Measurements from ENCODE around the gene GPR78.

GPR78 gene, protein sequence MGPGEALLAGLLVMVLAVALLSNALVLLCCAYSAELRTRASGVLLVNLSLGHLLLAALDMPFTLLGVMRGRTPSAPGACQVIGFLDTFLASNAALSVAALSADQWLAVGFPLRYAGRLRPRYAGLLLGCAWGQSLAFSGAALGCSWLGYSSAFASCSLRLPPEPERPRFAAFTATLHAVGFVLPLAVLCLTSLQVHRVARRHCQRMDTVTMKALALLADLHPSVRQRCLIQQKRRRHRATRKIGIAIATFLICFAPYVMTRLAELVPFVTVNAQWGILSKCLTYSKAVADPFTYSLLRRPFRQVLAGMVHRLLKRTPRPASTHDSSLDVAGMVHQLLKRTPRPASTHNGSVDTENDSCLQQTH

DNA sequence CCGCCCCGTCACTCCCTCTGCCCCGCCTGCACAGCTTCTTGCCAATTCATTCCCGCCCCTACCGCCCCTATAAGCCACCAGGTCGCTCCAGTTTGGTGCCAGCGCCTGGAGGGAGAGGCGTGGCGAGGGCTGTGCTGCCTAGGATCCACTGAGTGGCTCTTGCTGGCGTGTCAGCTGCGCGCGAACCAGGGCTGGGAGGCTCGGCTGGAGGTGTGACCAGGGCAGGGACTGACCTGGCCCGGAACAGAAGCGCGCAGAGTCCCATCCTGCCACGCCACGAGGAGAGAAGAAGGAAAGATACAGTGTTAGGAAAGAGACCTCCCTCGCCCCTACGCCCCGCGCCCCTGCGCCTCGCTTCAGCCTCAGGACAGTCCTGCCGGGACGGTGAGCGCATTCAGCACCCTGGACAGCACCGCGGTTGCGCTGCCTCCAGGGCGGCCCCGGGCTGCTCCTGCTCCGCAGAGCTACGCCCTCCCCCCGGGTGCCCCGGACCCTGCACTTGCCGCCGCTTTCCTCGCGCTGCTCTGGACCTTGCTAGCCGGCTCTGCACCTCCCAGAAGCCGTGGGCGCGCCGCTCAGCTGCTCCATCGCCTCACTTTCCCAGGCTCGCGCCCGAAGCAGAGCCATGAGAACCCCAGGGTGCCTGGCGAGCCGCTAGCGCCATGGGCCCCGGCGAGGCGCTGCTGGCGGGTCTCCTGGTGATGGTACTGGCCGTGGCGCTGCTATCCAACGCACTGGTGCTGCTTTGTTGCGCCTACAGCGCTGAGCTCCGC lies at the start of gene GPR78:
GPR78 (plus strand) TSS at position 72 of the 773 bp plus-strand sequence; CDS start at position 663, 591 bp downstream.
- DNase-seq: peak; percentile 30 to 48

DNA sequence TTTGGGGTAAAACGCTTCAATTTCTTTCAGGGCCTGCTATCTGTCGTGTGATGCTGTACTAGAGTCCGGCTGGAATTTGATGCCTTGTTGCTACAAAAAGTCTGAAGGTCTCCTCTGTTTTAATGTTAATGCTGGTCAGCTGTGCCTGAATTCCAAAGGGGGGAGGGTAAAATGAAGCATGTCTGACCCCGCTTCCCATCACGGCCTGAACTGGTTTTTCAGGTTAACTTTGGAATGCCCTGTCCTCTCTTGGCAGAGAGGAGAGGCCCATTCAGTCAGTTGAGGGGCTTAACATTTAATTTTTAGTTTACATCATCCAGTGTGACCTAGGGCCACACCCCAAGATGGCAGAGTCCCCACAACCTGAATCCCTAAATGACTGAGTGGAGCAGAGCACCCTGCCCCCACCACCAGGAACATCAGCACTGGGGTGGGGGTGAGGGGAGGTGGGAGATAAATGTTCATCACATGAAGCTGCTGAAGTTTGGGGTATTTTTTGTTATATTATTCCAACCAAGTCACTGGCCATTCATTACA lies 47.9 kb upstream of the GPR78 start:
- DNase-seq: no peak

DNA sequence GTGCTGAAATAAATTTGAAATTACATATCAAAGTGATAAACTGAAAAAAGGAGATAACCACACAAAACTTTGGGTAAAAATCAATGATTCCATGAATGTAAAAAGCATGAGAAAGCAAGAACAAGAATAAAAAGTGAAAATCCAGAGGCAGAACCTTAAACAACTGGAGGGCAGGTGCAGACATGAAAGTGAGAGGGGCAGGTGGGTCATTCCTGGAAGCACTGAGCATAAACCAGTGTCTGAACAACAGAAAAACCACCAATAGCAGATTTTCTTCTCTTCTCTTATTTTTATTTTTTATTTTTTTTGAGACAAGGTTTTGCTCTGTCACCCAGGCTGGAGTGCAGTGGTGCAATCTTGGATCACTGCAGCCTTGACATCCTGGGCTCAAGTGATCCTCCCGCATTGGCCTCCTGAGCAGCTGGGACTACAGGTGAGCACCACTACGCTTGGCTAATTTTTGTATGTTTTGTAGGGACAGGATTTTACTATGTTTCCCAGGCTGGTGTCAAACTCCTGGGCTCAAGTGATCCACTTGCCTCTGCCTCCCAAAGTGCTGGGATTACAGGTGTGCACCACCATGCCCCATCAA lies 46.8 kb upstream of the GPR78 start:
- DNase-seq: no peak

DNA sequence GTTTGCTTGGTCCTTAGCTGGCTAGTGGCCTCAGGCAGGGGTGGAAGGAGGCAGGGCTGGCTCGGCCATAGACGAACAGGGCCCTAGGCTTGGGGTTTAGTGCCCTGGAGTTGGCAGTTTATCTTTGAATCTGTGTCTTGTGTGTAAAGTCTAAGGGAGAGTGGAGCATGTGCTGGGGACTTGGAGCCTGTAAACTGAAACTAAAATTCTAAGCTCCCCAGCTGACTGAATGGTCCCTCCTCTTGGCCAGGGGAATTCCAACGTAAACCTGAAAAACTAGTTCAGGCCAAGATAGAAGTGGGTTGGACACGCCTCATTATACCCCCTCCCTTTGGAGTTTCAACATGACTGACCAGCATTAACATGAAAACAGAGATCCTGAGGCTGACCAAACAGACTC lies 46.1 kb upstream of the GPR78 start:
- DNase-seq: no peak

DNA sequence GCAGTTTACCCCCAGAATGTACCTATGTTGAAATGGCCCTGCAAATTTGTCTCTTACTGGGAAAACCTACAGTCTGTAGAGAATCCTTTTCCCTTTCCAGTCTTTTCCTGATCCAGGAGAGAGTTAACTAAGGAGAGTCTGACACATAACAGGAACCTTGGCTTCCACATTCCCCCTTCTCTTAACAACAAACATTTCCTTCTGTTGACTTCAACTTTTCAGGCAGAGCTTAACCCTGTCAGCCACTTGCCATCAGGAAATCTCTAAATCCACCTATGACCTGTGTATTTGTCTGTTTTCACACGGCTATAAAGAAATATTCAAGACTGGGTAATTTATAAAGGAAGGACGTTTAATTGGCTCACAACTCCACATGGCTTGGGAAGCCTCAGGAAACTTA lies 45.6 kb upstream of the GPR78 start:
- no peak for DNase-seq

DNA sequence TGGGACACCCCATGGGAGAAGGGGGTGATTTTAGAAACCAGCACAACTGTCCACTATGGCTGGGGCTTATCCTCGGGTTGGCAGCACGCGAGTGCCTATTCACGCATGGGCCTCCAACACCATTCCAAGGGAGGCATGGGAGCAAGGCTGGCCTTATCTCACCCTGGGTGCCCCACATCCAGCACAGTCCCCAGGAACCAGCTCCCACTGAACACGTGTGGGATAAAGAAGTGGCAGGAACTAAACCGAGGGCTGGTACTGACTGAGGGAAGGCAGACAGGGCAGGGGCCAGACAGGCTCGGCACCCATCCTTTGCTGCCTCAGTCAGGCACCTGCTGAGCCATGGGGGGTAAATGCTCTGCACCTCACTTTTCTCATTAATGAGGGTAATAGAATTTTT lies 43.7 kb upstream of the GPR78 start:
- DNase-seq: no peak

DNA sequence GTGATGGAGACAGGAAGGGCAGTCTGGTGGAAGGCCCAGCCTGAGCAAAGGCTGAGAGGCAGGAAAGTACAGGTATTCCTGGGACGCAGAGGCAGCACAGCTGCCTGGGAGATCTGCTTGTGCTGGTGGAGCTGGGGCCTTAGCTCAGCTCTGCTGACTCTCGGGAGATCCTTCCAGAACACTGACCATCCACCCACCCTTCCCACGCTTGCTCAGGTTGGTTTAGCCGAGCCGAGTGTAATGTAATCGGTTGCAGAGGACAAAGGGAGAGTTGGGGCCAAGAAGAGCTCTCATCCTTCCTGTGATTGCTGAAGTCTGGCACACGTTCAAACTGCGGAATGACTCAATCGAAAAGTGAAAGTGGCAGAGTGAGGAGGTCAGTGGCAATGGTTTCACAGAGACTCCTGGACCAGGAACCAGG lies 43.1 kb upstream of the GPR78 start:
- DNase-seq: no peak

DNA sequence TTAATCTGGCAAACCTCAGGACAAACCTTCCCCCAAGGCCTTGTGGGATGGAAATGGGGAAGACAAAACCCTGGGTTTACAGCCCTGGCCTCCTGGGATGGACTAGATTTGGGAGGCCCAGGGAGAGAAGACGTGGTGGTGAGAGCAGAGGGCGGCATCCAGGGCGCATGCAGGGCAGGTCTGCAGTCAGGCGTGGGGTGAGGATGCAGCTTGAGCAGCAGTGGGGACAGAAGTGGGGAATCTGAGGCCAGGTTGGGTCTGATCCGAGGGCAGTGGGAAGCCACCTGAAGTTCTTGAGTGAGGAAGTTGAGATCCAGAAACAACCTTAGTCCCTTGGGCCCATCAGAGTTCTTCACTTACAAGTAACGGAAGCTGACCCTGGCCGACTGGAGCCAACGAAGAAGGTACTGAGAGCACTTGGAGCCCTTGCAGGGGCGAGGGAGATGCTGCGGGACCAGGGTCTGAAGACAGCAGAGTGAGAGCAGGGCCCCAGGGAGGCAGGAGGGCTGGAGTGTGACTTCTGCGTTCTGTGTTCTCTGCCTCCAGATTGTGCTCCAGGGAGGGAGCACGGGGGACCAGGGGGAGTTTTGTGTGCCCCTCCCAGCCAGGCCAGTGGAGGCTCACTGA lies 42.0 kb upstream of the GPR78 start:
- no peak for DNase-seq

DNA sequence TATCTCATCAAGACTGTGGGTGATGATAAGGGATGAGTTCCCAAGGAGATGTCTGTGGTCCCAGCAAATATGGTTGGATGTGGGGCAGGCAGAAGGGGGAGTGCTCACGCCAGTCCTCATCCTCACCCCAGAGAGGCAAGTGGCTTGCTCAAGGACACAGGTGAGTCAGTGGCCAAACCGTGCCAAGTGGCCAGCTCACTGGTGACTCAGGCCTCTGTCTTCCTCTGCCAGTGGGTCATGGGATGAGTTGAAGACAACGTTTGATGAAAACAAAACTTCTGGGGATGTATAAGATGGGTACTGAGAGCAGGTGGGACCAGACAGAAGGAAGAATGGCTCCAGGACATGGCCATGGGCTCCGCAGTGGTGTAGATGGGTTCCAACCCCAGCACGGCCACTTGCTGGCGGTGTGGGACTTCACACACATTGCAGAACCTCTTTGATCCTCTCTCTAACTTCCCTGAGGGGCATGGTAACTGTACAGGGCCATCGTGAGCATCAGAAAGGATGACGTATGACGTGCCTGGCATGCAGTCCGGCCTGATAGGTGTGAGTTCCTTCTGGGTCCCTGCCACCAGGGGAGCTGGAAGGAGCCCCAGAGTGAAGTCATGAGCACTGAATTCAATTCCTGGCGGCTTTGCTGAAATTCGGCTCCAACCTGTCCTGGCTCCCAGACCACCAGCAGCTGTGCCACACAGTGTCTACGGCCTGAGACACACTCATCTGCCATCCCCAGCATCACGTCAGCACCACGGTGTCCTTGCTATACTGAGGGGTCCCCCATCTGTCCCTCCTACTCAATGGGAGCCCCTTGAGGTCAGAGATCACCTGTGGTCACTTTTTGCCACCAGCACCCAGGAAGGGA lies 41.3 kb upstream of the GPR78 start:
- no peak for DNase-seq

DNA sequence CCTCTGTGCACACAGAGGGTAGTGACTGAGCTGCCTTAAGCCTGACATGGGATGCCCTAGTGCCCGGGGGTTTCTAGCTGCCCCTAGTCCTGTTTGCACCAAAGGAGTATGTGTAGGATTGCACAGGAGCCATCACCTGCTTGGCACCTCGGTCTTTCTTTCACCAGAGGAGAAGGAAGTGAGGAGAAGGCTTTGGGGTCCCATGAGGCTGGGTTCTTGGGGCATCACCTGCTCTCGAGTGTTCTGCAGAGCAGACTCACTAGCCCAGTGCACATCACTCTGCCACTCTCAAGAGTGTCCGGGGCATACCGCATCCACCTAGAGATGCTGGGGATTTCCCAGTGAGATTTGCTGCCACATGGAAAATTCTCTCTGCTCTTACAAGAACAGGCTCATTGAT lies 40.5 kb upstream of the GPR78 start:
- DNase-seq: no peak

DNA sequence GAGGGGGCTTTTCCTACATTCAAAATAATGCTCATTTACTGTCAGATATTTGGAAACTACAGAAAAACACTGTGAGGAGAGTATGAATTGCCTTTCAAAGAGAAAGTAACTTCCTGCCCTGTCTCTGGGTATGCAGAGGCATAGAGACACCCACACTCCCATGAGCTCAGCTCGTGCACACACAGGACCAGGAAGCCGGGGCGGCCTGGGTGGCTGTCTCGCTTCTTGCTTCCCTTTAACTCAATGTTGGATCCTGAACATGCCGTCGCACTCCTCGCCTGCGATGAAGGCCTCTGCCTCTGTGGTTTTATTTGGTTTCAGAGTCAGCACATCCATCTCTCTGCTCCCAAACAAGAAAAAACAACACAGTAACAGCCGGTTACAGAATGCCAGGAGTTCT lies 40.1 kb upstream of the GPR78 start:
- peak in 1 of 2 donors; percentile 8 for DNase-seq

DNA sequence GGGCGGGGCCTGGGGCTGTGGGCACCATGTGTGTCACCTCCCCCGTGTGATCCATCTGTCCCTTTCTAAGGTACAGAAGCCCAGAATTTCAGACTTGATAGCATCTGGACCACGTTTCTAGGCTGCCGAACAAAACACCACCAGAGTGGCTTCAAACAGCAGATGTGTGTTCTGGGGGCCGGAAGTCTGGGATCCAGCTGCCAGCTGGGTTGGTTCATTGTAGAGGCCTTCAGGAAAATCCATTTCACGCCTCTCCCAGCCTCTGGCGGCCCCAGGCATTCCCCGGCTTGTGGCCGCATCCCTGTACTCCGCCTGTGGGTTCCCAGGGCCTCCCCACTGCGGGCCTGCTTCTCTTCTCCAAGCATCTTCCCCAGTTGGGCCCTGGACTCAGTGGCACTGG lies 39.6 kb upstream of the GPR78 start:
- no peak for DNase-seq

DNA sequence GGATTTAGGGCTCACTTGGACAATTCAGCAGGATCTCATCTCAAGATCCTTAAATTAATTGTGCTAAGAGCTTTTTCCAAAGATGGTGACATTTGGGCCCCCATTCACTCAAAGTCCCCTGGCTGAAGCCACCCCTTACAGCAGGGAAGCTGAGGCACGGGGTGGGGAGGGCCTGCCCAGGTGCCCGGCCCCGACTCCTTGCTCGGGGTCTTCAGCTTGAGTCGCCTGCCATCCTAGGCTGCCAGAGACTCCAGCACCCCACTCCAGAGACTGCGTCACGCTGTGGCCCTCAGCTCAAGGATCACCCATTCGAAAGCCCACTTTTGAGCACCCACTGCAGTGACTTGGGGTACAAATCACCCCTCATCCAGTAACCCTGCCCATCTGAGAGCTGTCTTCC lies 39.2 kb upstream of the GPR78 start:
- no peak for DNase-seq

DNA sequence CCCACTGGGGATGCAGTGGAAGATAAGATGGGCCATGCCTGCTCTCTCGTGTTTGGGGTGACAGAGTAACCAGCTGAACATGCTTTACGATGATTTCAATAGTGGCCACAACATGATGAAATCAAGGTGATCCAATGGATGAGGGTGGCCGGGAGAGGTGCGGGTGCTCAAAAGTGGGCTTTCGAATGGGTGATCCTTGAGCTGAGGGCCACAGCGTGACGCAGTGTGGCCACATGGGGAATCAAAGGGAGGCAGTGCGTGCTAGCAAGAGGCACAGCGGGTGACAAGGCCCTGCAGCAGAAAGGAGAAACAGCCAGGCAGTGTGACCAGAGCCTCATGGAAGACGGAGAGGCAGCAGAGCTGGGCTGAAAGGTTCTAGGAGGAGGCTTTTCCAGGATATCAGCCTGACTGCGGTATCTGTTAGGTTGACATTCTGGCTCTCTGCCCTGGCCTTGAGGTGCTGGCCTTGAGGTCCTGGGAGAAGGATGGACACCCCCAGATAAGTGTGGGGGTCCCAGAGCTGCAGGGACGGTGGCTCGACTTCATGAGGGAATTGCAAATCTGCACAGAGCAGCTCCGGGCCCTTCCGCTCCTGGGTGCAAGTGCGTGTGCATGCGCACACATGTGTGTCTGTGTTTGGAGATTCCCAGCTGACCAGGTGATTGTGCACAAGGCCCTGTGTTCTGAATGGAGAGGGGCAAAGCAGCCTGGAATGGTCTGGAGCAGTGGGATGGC lies 38.0 kb upstream of the GPR78 start:
- DNase-seq: no peak

DNA sequence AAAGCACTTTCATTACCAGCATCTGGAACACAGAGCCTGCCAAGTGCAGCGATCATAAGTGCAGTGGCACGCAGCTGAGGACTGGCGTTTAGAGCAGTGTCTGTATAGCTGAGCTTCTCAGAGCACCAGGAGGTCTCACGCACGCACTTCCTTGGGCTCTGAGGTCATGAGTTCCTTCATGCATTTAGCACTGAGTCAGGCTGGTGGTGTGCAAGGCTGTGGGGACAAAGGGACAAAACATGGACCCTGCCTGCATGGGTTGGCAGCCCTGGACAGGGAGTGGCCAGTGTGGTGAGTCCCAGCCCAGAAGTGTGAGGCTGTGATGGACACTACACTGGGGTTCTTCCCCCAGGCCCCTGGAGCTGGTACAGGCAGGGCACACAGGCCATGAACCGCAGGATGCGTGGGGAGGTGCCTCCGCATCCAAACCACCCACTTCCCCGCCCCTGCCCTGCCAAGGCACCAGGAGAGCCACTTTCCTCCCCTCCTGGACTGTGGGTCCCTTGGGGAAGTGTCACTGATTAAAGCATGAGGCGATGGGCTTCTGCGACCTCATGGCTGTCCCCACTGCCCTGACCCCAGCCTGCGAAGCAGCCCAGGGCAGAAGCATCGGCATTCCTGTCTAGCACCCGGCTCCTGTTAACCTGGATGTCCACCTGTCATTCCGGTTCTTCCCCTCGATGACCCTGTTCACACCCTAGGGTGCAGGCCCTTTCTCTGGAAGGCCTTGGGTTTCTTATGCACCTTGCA lies 37.2 kb upstream of the GPR78 start:
- DNase-seq: no peak

DNA sequence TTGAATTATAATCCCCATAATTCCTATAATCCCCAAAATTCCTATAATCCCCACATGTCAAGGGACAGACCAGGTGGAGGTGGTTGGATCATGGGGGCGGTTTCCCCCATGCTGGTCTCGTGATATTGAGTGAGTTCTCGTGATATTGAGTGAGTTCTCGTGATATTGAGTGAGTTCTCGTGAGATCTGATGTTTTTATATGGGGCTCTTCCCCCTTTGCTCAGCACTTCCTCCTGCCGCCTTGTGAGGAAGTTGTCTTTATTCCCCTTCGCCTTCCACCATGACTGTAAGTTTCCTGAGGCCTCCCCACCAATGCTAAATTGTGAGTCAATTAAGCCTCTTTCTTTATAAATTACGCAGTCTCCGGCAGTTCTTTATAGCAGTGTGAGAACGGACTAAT lies 36.6 kb upstream of the GPR78 start:
- no peak for DNase-seq

DNA sequence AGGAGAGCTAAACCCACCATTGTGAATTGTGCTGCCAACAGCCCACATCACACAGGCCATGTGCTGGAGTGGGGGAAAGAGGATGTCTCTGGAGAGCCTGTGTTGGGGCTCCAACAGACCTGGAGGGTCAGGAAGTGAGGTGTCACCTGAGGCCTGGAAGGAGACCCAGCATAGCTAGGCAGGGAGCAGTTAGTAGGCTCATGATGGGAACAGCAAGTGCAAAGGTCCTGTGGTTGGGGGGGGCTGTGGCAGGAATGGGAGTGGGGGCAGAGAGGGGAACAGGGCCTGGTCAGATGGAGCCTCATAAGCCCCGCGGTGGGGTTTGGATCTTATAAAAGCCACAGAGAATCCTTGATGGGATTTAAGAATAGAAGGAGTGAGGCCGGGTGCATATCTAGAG lies 35.9 kb upstream of the GPR78 start:
- no peak for DNase-seq

DNA sequence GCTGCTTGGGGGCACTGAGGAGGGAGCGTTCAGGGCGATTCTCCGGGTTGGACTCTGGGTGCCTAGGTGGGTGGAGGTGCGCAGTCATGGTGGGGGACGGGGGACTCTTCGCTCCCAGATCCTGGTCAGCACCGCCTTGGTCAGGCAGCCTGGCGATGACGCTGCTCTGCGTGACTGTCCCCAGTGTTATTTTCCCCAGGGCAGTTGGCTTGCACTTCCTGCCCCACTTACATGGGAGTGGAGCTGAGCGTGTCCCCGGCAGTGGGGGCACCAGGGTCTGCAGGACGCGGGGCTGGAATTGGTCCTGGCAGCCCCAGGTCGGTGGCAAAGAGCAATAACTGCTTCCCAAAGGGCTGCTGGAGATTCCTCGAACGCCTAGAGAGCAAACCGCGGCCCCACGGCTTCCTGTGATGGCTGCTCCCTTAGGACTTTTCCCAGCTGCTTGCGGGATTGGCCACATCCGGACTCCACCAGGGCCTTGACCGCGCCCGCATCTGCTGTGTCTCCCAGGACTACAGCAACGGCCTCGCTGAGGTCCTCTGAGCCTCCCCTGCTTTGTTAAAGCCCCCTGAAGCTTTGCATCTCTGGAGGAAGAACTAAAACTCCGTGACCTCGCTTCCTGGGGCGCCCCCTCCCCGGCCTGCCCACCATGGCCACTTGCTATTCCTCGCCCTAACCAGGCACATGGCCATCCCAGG lies 35.3 kb upstream of the GPR78 start:
- DNase-seq: no peak

DNA sequence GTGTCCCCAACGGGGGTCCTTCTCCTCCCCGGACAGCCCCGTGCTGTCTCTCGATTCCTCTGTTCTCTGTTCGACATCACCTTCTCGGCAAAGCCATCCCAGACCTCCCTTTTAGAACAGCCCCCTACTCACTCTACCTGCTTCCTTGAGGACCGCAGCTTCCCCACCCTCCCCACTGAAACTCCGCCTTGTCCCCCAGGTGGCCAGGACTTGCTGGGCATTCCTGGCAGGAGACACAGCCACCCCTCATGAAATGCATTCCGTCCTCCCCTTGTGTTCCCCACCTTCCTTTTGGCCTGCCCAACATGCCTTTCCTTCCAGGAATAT lies 34.8 kb upstream of the GPR78 start:
- no peak for DNase-seq

DNA sequence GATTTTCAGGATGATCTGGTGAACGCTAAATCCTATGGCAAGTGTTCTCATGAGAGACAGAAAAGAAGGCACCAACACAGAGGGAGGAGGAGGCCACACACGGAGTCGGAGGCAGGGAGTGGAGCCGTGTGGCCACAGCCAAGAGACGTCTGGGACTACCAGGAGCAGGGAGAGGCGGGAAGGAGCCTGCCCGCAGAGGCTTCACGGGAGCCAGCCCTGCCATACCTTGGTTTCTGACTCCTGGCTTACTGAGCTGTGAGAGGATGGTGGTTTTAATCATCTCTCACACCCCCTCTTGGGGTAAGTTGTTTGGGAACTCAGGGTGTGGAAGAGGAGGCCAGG lies 33.5 kb upstream of the GPR78 start:
- no peak for DNase-seq
